ENCODE results near the gene ERICH3.

DNA sequence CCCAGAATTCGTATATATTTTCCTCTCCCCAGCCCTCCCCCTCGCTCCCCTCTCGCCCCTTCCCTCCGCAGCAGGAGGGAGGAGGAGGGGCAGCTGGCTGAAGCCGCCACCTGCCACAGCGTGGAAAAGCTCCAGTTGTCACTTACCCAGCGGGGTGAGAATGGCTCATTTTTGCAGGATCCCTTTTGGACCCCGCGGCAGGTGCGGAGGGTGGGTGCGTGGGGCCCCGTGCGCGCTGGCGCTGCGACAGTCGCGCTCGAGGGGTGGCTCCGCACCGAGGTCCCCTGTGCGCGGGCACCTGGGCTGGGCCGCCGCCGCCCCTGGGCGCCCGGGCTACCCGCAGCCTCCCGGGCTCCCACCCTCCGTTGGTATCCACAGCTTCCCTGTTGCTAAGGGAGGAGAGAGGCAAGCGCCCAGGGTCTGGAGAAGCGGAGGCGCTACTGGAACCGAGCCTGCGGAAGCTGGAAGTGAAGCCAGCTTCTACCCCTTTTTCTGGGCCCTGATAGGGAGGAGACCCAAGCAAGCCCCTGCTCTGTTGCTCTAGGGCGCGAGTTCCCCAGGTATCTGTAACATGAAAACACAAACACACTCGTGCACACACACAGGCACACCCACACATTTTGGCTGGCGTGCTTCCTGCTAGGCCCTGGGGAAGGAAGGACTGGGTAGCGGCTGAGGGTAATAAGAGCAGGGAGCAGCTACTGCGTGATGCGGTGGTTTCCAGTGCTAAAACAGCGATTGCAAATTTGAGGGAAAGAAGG is at the start of gene ERICH3:
- TF ChIP-seq, protein P1, sequence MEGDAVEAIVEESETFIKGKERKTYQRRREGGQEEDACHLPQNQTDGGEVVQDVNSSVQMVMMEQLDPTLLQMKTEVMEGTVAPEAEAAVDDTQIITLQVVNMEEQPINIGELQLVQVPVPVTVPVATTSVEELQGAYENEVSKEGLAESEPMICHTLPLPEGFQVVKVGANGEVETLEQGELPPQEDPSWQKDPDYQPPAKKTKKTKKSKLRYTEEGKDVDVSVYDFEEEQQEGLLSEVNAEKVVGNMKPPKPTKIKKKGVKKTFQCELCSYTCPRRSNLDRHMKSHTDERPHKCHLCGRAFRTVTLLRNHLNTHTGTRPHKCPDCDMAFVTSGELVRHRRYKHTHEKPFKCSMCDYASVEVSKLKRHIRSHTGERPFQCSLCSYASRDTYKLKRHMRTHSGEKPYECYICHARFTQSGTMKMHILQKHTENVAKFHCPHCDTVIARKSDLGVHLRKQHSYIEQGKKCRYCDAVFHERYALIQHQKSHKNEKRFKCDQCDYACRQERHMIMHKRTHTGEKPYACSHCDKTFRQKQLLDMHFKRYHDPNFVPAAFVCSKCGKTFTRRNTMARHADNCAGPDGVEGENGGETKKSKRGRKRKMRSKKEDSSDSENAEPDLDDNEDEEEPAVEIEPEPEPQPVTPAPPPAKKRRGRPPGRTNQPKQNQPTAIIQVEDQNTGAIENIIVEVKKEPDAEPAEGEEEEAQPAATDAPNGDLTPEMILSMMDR (optimal IDR thresholded peaks at IDR 0.05 in 1 of 3, IDR thresholded peaks at IDR 0.05 in 1 of 3, conservative IDR thresholded peaks at IDR 0.05 in 1 of 3; ENCODE audit: extremely low read depth in 1 of 3, insufficient read depth in 2 of 3, low read length in 3 of 3): no peak
- no peak for TF ChIP-seq EZH2 (IDR thresholded peaks at IDR 0.05; ENCODE audit: low read length)

All from keratinocyte (primary cell).